DOHH2 (cell line): ENCODE data around the gene USP27X.

ENCODE experiments used
- H3F3A ChIP-seq: fragments of 200-600 bp; sonication (generic), shearing (Covaris generic); 2 replicates; pipeline ENCODE4 v1.6.0; 2016; ENCODE audit warnings: antibody characterized with exemption, mild to moderate bottlenecking; ENCODE audit not compliant: control insufficient read depth, insufficient read depth
- H3K27ac ChIP-seq: fragments of 200-600 bp; sonication (generic); 2 replicates; pipeline ENCODE4 v1.5.1; 2014; ENCODE audit warnings: low read depth, mild to moderate bottlenecking, low read length, moderate library complexity
- H3K27me3 ChIP-seq: fragments of 200-600 bp; sonication (generic); 2 replicates; pipeline ENCODE4 v1.6.1; 2014; ENCODE audit warnings: mild to moderate bottlenecking, low read length, mixed read lengths; ENCODE audit not compliant: control insufficient read depth
- H3K36me3 ChIP-seq: fragments of 200-600 bp; sonication (generic); 2 replicates; pipeline ENCODE4 v1.6.1; 2014; ENCODE audit warnings: mild to moderate bottlenecking, low read length, moderate library complexity, mixed read lengths; ENCODE audit not compliant: control insufficient read depth
- H3K4me1 ChIP-seq: fragments of 200-600 bp; sonication (generic); 2 replicates; pipeline ENCODE4 v1.6.1; 2014; ENCODE audit warnings: mild to moderate bottlenecking, low read length, mixed read lengths; ENCODE audit not compliant: control insufficient read depth
- H3K4me2 ChIP-seq: fragments of 200-600 bp; sonication (generic); 2 replicates; pipeline ENCODE4 v1.6.0; 2014; ENCODE audit warnings: mild to moderate bottlenecking, low read length, moderate library complexity
- H3K4me3 ChIP-seq: fragments of 200-600 bp; sonication (generic); 2 replicates; pipeline ENCODE4 v1.5.1; 2014; ENCODE audit warnings: mild to moderate bottlenecking, low read length, mixed read lengths
- H3K79me2 ChIP-seq: fragments of 200-600 bp; sonication (generic); 2 replicates; pipeline ENCODE4 v1.6.1; 2014; ENCODE audit warnings: mild to moderate bottlenecking, low read length, mixed read lengths; ENCODE audit not compliant: control insufficient read depth
- H3K9me2 ChIP-seq: fragments of 200-600 bp; sonication (generic); replicated peaks from 2 replicates; pipeline ENCODE4 v1.6.1; 2014; ENCODE audit warnings: mild to moderate bottlenecking, low read length, mixed read lengths; ENCODE audit not compliant: control insufficient read depth
- H3K9me3 ChIP-seq: fragments of 200-600 bp; sonication (generic); 2 replicates; pipeline ENCODE4 v1.6.1; 2014; ENCODE audit warnings: antibody characterized with exemption, low read length, mixed read lengths; ENCODE audit not compliant: control insufficient read depth, insufficient read depth
- H4K20me1 ChIP-seq: fragments of 200-600 bp; sonication (generic); 2 replicates; pipeline ENCODE4 v1.6.0; 2014; ENCODE audit warnings: low read depth, mild to moderate bottlenecking, antibody characterized with exemption, low read length, moderate library complexity; ENCODE audit not compliant: control insufficient read depth, insufficient read depth
- EZH2phosphoT487 ChIP-seq: fragments of 200-600 bp; sonication (generic); IDR thresholded peaks from 2 replicates; pipeline ENCODE4 v1.6.1; 2017; ENCODE audit warnings: borderline replicate concordance, mild to moderate bottlenecking, antibody characterized with exemption, low read length, moderate library complexity, mixed read lengths
- TF ChIP-seq, protein P1 (sequence below): fragments of 200-600 bp; sonication (generic); IDR thresholded peaks from one replicate; pipeline ENCODE4 v1.5.1; 2014; ENCODE audit warnings: antibody characterized with exemption, mild to moderate bottlenecking, low read depth, low read length; ENCODE audit not compliant: poor library complexity, severe bottlenecking

The USP27X gene

GRCh38 chrX:49846522-49846921 is 32.8 kb upstream of the USP27X start:
- no peaks in the 10 kb centered on the region for H3K4me1 ChIP-seq
- TF ChIP-seq EZH2phosphoT487, result no peak
- TF ChIP-seq, protein P1, sequence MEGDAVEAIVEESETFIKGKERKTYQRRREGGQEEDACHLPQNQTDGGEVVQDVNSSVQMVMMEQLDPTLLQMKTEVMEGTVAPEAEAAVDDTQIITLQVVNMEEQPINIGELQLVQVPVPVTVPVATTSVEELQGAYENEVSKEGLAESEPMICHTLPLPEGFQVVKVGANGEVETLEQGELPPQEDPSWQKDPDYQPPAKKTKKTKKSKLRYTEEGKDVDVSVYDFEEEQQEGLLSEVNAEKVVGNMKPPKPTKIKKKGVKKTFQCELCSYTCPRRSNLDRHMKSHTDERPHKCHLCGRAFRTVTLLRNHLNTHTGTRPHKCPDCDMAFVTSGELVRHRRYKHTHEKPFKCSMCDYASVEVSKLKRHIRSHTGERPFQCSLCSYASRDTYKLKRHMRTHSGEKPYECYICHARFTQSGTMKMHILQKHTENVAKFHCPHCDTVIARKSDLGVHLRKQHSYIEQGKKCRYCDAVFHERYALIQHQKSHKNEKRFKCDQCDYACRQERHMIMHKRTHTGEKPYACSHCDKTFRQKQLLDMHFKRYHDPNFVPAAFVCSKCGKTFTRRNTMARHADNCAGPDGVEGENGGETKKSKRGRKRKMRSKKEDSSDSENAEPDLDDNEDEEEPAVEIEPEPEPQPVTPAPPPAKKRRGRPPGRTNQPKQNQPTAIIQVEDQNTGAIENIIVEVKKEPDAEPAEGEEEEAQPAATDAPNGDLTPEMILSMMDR, result no peak
- no peaks in the 10 kb centered on the region for H3K27me3 ChIP-seq
- no peak overlapping the region for H3K4me2 ChIP-seq
- H3K27ac ChIP-seq, result no peak overlapping the region
- no peaks in the 10 kb centered on the region for H3K36me3 ChIP-seq
- no peaks in the 10 kb centered on the region for H3F3A ChIP-seq
- no peaks in the 10 kb centered on the region for H3K9me3 ChIP-seq
- no peak overlapping the region for H3K4me3 ChIP-seq
- H4K20me1 ChIP-seq, result no peaks in the 10 kb centered on the region
- no peaks in the 10 kb centered on the region for H3K9me2 ChIP-seq
- no peaks in the 10 kb centered on the region for H3K79me2 ChIP-seq

DNA sequence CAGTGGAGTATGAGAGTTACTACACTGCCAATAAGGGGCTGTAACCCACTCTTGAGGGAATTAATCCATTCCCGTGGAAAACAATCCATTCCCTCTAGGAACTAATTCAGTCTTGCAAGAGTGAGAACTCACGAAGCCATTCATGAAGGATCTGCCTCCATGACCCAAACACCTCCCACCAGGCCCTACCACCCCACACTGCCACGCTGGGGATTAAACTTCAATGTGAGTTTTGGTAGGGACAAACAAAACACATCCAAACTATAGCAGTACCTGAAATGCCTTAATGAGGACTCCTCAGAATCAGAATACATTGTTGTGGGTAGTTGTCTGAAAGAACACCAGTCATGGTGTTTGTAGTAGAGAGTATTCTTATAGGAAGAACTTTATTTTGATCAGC is 31.0 kb upstream of the USP27X start:
- Histone ChIP-seq H3K4me3 (no peak overlapping the region), H4K20me1 (no peaks in the 10 kb centered on the region), H3K79me2 (no peaks in the 10 kb centered on the region), H3K4me2 (no peak overlapping the region), H3K36me3 (no peaks in the 10 kb centered on the region), H3K27me3 (no peaks in the 10 kb centered on the region), H3K9me2 (no peaks in the 10 kb centered on the region), H3K27ac (no peak overlapping the region), H3K4me1 (no peaks in the 10 kb centered on the region), H3F3A (no peaks in the 10 kb centered on the region), H3K9me3 (no peaks in the 10 kb centered on the region)
- no peak for TF ChIP-seq EZH2phosphoT487
- TF ChIP-seq, protein P1, result no peak

GRCh38 chrX:49850028-49850427 is 29.3 kb upstream of the USP27X start:
- no peak overlapping the region for H3K4me2 ChIP-seq
- no peak overlapping the region for H3K27ac ChIP-seq
- no peaks in the 10 kb centered on the region for H3K9me3 ChIP-seq
- no peaks in the 10 kb centered on the region for H3K9me2 ChIP-seq
- no peak overlapping the region for H3K4me3 ChIP-seq
- no peaks in the 10 kb centered on the region for H4K20me1 ChIP-seq
- H3K27me3 ChIP-seq, result no peaks in the 10 kb centered on the region
- H3K4me1 ChIP-seq, result no peaks in the 10 kb centered on the region
- no peaks in the 10 kb centered on the region for H3K36me3 ChIP-seq
- no peaks in the 10 kb centered on the region for H3K79me2 ChIP-seq
- H3F3A ChIP-seq, result no peaks in the 10 kb centered on the region
- no peak for TF ChIP-seq EZH2phosphoT487
- TF ChIP-seq, protein P1, result no peak

GRCh38 chrX:49853661-49854060 is 25.6 kb upstream of the USP27X start:
- TF ChIP-seq EZH2phosphoT487, result no peak
- TF ChIP-seq, protein P1, result no peak
- Histone ChIP-seq H3K9me2 (no peaks in the 10 kb centered on the region), H4K20me1 (no peaks in the 10 kb centered on the region), H3K36me3 (no peaks in the 10 kb centered on the region), H3K79me2 (no peaks in the 10 kb centered on the region), H3K27me3 (no peaks in the 10 kb centered on the region), H3K4me2 (no peak overlapping the region), H3K4me1 (no peaks in the 10 kb centered on the region), H3F3A (no peaks in the 10 kb centered on the region), H3K4me3 (no peak overlapping the region), H3K27ac (no peak overlapping the region), H3K9me3 (no peaks in the 10 kb centered on the region)
